GM12878 (cell line): ENCODE results near the gene FAM161B.

Experiments used
- BACH1 ChIP-seq: fragments of 450-650 bp; IDR thresholded peaks from 2 replicates; pipeline ENCODE4 v1.6.1; 2017; ENCODE audit warnings: mild to moderate bottlenecking, borderline replicate concordance
- CTCF ChIP-seq, 3 experiments: IDR thresholded peaks in 2 of 3; conservative IDR thresholded peaks in 1 of 3; 2 replicates each; pipeline ENCODE4 v1.5.1; 2011; ENCODE audit warnings: low read depth in 3 of 3, low read length in 3 of 3, mild to moderate bottlenecking in 3 of 3, control low read depth in 2 of 3, moderate library complexity in 2 of 3, inconsistent platforms in 1 of 3, mixed read lengths in 1 of 3; ENCODE audit not compliant: control insufficient read depth in 2 of 3, insufficient read depth in 1 of 3; ENCODE audit errors: extremely low read depth in 1 of 3
- EP300 ChIP-seq, 2 experiments: fragments of 150-350 bp in 1 of 2; IDR thresholded peaks; 2 replicates each; pipeline ENCODE4 v1.6.1; 2011 to 2012; ENCODE audit warnings: low read depth in 2 of 2, low read length in 2 of 2, borderline replicate concordance in 1 of 2, improper control_type of control experiment in 1 of 2, inconsistent platforms in 1 of 2; ENCODE audit not compliant: control insufficient read depth in 1 of 2
- EZH2 ChIP-seq: IDR thresholded peaks from 2 replicates; pipeline ENCODE4 v1.6.1; 2012; ENCODE audit warnings: low read depth, mild to moderate bottlenecking, control low read depth, inconsistent platforms, low read length, borderline replicate concordance; ENCODE audit not compliant: control insufficient read depth
- MEF2B ChIP-seq: fragments of 450-650 bp; IDR thresholded peaks from 2 replicates; pipeline ENCODE4 v1.6.1; 2018; ENCODE audit warnings: mild to moderate bottlenecking, moderate library complexity; ENCODE audit not compliant: partially characterized antibody, poor library complexity, severe bottlenecking
- POLR2A ChIP-seq: IDR thresholded peaks from 2 replicates; pipeline ENCODE4 v1.6.1; 2011; ENCODE audit warnings: low read depth, mild to moderate bottlenecking, low read length
- ZBTB33 ChIP-seq: fragments of 450-650 bp; IDR thresholded peaks from 2 replicates; pipeline ENCODE4 v1.6.1; 2017; ENCODE audit warnings: mild to moderate bottlenecking
- ZNF384 ChIP-seq: IDR thresholded peaks from 2 replicates; pipeline ENCODE4 v1.6.1; 2012; ENCODE audit warnings: low read depth, mild to moderate bottlenecking, low read length, improper control_type of control experiment, borderline replicate concordance

- TF ChIP-seq MEF2B = no peak
- no peak for TF ChIP-seq CTCF (IDR thresholded peaks at IDR 0.05 in 2 of 3, conservative IDR thresholded peaks at IDR 0.05 in 1 of 3; ENCODE audit: control insufficient read depth in 2 of 3, extremely low read depth in 1 of 3, insufficient read depth in 1 of 3, low read depth in 3 of 3, low read length in 3 of 3)
- TF ChIP-seq BACH1 = no peak
- no peak for TF ChIP-seq ZBTB33
- TF ChIP-seq ZNF384 = no peak
- no peak for TF ChIP-seq EZH2
- no peak for TF ChIP-seq POLR2A
- no peak for TF ChIP-seq EP300 (IDR thresholded peaks at IDR 0.05; ENCODE audit: borderline replicate concordance in 1 of 2, control insufficient read depth in 1 of 2, low read depth in 2 of 2, low read length in 2 of 2)
Observed at GRCh38 chr14:73965216-73965615, 15.3 kb upstream of the FAM161B start.
